NCI-H1694 treated with DMSO at 0.1 percent for 48 hours (cell line): ENCODE results near the gene CTNND2.
"Not testable (repeated sequence)": the region's sequence is repeated elsewhere in the genome, so short reads cannot be mapped to it uniquely, and the experiment has no call there.

Source experiments
- DNase-seq: peaks from one replicate; lab custom pipeline; 2025; lab: John Stamatoyannopoulos, UW

CTNND2 gene

DNA sequence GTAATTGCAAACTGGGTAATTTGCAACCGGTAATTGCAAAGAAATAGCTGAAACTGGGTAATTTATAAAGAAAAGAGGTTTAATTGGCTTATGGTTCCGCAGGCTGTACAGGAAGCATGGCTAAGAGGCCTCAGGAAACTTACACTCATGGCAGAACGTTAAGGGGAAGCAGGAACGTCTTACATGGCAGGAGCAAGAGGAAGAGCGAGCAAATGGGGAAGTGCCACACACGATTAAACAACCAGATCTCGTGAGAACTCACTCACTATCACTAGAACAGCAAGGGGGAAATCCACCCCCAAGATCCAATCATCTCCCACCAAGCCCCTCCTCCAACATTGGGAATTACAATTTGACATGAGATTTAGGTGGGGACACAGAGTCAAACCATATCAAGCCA is 590.6 kb downstream of the CTNND2 start:
- DNase-seq = not testable (repeated sequence)

DNA sequence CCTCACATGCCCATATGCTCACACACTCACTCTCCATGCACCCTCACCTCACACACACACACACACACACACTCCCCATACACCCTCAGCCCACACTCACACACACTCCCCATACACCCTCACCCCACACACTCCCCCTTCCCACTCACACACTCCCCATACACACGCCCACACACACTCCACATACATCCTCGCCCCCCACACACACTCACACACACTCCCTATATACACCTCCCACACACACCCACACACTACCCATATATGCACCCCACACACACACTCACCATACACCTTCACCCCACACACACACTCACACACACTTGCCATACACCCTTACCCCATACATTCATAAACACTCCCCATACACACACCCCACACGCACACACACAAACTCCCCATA is 592.5 kb downstream of the CTNND2 start:
- DNase-seq = no peak

DNA sequence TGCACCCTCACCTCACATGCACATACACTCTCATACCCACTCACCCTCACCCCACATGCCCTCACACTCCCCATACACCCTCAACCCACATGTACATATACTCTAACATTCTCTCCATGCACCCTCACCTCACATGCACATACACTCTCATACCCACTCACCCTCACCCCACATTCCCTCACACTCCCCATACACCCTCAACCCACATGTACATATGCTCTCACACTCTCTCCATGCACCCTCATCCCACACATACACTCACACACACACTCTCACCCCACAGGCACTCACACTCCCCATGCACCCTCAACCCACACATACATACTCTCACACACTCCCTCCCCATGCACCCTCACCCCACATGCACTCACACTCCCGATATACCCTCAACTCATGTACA is 593.0 kb downstream of the CTNND2 start:
- no peak for DNase-seq

DNA sequence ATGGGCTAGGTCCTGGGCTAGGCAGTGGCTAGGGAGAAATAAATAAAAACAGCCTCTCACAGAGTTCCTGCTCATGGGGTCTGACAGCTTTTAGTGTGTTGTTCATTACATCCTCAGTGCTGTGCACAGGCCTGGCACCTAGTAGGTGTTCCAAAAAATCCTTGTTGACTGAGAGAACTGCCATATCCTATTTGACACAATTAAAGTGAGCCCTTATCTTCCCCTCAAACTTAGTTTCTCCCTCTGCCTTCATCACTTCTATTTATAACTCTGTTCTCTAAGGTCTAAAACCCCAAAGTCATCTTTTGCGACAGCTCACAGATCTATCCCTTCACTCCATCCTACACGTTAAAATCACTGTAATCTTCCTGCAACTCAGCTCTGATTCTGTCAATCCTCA is 594.1 kb downstream of the CTNND2 start:
- DNase-seq = no peak

DNA sequence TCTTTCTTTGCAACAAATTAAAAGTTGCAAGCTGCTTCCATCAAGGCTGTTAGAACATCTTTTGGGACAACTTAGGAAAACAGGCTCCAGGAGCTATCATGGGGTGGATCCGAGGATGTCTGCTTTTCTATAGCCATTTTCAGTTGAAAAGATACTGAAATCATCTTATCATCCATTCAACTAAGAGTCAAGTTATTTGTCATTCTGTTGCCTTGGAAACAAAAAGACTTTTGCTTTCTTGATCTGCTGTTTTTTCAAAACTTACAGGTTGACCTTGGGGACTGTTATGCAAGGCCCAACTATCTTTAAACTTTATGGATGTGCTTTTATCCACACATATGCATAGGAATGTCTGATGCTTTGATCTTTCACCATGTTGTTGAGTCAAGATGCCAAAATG is 597.9 kb downstream of the CTNND2 start:
- no peak for DNase-seq

DNA sequence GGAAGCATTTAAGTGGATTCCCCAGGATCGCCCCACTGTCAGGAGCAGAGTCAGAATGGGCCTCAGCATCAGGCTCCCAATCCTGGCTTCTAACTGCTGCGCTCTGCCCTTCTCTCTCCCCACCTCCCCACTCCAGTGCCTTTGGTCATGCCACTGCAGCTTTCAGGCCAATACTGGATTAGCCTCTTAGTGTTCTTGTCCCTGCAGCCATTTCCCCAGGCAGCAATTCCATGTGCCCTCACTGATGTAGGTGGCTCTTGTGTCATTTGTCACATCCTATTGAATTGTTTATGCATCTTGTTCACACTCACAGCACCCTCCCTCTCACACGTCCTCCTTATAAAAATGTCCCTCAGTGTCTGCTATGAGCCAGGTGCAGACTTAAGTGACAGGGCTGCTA is 599.0 kb downstream of the CTNND2 start:
- DNase-seq = no peak

DNA sequence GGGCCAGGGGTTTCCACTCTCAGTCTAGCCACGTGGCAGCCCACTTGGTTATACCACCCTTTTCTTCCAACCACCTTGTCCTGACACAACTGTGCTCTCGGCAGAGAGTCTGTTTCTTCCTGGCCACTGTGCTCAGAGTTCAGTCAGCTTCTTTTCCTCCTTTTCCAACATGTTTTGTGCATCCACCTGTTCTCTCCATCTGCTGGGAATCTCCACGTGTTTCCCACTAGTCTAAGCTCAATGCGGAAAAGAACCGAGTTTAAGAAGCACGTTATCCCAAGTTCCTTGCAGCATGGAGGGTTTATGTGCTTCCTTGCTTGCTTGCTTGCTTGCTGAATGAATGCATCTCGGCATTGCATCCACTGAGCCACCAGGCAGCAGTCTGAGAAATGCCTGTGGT is 599.6 kb downstream of the CTNND2 start:
- no peak for DNase-seq

DNA sequence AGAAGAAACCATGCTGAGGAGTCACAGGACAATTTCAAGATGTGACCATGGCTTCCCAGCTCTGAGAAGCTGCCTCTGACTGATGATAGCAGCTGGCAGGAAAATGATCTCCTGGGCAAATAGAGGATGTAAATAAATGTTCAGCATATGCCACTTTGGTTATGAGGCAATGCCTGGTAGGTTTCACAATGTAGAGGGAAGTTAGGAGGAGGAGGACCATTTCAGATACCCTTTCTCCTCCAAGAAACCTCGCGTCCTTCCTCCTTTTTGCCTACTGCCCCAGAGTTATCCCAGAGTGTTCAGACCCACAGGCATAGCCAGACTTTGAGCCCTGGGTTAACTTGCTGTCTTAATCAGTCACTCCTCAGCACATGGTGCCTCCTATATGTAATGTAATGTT is 601.6 kb downstream of the CTNND2 start:
- DNase-seq = no peak

DNA sequence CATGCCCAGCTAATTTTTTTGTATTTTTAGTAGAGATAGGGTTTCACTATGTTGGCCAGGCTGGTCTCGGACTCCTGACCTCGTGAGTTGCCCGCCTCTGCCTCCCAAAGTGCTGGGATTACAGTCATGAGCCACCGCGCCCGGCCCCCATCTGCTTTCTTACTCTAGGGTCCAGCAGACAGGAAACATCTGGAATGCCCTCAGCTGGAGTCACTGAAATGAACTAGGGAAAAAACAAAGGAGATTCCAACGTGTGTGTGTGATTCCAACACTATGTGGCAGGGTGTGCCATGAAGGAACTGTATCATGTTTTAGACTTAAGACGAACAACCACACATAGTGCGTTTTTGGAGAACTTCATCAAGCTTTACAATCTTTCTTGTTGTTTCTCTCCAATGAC is 603.1 kb downstream of the CTNND2 start:
- DNase-seq = no peak

DNA sequence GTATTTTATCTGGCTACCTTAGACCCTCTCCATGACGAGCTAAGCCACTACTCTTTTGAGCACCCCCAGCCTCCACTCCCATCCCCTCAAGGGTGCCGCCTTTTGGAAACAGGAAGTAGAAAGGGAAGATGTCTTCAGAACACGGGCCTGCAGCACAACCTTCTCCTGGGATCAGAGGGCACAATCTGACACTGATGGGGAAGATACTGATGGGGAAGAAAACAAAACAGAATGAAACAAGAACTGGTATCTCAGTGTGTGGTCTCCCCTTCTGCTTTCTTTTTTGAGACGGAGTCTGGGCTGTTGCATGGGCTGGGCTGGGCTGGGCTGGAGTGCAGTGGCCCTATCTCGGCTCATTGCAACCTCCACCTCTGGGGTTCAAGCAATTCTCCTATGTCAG is 603.5 kb downstream of the CTNND2 start:
- DNase-seq = no peak

DNA sequence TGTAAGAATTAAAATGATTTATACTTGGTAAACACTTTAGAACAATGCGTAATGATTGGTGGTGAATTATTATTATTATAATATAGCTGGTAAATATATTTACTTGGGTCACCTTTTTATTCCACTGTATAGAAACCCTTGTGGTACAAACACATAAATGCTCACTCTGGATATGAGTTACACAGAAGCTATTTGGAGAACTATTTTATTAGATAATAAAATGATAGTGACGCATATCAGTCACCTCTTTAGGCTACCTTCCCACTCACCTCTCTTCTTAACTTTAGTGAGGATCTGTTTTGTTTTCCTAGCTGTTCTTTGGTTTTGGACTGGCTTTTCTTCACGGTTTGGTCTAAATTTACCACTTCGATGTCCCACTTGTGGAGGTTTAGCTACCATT is 605.4 kb downstream of the CTNND2 start:
- no peak for DNase-seq

DNA sequence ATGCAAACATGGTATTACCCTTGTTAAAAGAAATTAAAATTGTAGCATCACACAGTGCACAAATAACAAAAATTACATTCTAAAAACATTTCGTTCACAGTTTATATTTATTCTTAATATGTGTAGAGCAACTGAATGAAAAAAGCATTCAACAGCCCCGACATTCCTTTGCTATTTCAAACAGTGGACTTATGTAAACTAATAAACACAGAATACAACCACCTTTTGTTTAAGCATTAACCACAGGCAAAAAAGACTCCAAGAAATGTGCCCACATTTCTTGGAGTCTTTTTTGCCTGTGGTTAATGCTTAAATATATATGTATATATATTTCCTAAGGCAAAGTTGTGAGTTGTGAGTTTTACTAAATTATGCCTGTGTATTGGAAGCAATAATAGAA is 610.7 kb downstream of the CTNND2 start:
- DNase-seq = no peak

DNA sequence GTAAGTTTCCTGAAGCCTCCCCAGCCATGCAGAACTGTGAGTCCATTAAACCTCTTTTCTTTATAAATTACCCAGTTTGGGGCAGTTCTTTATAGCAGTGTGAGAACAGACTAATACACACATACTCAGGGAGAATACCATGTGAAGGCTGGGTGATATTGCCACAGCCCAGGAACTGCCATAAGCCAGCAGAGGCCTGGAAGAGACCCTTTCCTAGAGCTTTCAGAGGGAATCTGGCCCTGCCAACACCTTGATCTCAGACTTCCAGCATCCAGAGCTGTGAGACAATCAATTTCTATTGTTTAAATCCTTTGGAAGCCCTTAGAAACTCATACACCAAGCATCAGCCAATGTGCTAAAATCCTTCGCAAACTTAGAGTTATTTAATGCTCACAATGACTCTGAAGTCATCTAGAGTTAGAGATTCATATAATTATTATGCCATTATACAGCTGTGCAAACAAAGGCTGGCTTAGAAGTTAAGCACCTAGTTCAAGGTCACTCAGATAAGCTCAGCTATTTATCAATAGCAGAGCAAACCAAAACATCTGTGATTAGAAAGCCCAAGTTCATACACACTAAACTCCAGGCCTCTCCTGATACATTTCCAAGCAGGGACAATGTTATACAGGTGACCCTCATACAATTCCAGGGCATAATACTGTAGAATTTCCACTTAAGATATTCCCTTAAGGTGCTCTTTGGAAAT is 611.4 kb downstream of the CTNND2 start:
- no peak for DNase-seq

DNA sequence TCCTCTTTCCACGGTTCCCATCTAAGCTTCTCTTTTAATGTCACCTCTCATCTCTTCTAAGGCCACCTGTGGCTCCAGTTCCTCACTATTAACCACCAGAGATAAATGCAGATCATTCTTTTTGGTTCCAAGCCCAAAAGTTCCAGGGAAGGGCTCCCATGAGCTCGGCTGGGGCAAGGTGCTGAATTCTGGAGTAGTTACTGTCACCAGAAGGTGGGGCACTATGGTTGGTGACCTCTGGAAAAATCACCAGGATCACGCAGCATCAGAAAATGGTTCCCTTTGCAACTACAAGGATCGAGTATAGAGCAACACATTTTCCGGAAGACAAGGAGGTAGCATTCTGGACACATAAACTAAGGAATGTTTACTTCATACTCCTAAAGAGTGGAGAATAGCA is 614.5 kb downstream of the CTNND2 start:
- no peak for DNase-seq

DNA sequence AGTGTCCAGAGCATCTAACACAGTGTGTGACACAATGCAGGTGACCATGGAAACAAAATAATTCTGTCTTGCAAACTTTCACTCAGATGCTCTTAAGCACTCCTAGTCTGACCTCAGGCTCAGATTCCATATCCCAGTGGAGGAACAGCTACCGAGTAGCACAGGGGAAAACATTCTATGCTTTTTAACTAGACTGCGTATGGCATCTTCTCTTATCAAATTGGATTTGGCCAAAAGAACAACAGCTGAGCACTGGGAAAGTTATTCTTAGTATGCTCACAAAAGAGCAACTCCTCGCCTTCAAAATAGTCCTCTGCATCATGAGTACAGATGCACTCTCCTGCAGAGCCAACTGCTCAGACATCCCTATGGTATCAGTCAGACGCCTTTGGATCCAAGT is 615.0 kb downstream of the CTNND2 start:
- DNase-seq = no peak

DNA sequence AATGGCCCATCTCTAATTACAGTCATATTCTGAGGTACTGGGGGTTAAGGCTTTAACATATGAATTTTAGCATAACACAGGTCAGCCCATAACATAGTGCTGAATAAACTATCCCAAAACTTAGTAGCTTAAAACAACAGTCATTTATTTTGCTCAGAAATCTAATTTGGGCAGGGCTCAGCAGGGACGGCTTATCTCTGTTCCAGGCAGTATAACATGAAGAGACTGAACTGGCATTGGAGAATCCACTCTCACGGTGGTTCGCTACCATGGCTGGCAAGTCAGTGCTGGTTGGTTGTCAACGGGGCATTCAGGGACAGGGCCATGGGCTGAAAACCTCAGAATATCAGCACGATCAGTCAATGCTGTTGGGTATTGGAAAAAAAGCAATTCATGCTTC is 622.4 kb downstream of the CTNND2 start:
- no peak for DNase-seq

DNA sequence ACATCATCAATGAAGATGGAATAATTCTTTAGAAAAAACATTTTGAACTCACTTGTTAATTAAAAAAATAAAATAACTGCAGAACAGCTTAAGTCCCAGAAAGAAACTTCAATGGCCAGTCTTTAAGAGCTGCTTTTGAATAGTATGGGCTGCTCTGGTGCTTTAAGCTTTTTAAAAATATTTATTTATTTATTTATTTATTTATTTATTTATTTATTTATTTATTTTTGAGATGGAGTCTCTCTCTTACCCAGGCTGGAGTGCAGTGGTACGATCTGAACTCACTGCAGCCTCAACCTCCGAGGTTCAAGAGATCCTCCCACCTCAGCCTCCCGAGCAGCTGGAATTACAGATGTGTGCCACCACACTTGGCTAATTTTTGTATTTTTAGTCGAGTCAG is 626.9 kb downstream of the CTNND2 start:
- no peak for DNase-seq

DNA sequence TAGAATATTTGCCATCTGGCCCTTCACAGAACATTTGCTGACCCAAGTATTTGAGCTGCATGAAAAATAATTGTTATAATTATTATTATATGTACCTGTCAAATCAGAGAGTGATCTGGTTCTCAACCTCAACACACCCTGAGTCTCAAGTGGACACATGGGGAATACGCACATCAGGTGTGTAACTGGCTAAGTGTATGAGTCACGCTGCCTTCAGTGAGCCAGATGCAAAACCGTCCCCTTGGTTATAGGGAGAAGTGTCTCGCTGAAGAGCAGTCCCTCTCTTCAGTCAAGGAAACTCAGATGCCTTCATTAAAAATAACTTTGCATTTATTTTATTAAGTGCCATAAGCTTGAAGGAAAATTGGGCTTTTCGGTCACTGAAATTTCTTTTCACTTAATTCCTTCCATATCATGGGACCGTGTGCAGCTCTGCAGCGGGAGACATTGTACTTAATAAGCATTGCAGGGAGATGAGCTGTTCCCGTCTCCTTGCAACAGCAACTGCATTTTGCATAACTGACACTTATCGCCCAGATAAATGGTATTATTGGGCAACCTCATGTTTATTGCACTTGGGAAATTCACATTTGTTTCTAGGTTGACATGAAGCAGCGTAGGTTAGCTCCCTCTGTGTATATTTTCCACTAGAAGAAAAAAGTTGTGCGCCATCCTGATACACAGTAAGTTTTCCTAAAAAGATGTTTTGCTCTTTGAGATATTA is 630.9 kb downstream of the CTNND2 start:
- no peak for DNase-seq

DNA sequence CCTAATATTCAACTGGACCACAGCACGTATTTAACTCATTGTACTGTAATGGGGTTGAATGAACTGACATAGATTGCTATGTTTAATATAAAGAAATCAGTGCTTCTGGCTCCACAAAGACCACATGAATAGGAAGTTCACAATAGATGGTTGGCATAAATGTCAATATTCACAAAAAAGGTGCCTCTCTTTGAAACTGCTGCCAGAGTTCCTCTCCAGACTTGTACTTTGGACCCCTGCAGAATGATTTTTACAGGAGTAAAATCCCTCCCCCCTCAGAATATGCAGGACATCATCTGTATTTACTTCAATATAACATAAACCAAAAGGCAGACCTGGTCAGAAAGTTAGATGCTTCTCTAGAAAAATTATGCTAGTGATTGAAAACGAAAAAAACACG is 634.7 kb downstream of the CTNND2 start:
- no peak for DNase-seq

DNA sequence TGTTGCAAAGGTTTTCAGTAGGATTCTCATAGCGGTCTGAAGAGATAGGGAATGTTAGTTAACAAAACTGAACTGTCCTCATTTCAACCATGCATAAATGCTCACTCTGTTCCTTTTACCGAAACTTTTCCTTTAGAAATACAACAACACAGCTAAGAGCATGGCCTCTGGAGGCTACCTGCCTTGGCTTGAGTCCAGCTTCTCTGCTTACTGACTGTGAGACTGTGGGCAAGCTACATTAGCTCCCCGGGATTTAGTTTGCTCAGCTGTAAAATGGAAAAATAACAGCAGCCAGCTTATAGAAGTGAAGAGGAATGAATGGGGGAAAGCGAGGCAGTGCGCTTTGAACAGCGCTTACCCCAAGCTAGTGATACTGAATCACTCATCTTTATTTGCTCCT is 635.4 kb downstream of the CTNND2 start:
- no peak for DNase-seq

DNA sequence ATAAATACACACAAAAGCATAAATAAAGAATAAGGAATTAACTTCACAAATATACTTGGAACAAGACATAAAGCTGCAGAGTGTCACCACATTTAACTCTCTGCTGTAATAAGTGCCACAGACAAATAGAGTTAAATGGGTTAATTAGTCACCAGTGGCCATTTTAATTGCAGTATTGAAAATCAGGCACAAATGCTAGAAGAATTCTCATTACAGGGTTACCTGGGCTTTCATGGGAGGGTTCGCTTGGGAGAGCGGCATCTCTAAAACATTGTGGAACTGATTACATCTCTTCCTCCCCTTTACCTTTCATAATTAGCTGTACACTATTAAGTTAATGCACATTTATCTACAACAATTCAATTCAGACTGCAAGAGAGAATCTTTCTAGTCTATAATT is 637.9 kb downstream of the CTNND2 start:
- DNase-seq = no peak

DNA sequence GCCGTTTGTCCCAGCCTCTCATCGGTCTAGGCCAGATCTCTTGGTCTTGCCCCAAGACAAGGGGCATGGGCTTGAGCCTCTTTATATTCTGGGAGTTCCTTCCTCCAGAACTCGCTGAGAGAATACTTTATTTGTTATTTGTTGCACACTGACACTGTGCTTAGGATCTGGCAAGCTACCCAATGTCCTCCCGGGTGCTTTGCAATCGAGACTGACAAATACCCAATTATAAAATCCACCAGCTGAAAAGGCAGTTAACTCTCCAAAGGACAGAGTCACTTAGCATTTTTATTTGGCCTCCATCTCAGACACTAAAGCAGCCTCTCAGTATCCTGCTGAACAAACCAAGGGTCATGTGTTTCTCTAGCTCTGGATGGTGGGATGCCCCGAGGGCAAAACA is 643.0 kb downstream of the CTNND2 start:
- no peak for DNase-seq

DNA sequence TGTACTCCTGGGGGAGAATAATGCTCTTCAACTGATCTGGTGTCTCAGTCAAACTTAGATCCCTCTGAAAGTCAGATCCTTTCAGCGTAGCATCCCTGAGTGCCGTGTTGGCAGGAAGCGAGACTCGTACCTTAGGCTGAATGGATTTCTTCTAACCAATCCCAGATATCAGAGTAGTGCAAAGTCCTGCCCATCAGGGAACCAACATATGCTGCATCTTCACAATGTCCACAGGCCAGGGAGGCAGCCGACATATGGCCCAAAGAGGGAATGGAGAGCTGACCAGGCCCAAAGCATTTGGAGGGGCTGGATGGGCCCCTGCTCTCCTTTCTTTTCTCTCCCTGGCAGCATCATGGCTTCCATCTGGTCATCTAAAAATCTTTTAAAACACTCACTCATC is 646.2 kb downstream of the CTNND2 start:
- no peak for DNase-seq

DNA sequence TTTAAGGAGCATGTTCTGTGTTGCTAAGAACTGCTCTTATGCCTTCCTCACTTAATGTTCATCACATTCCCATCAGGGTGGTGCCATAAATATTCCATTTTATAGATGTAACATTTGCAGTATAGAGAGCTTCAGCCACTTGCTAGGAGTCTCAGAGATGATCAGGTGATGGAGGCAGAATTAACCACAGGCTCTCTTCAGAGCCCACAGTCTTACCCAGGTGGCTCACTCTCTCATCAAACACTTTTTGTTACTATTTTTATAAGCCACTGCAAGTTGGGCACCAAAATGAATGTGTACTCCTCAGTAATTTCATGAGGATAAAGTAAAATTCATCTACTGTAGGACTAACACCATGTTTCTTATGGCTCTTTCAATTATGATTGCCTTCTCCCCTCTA is 651.7 kb downstream of the CTNND2 start:
- DNase-seq = no peak
